Measurements from ENCODE around the gene AMIGO3.

GRCh38 chr3:49705390-49705960, 14.0 kb downstream of the AMIGO3 start:
- TF ChIP-seq, protein P1, sequence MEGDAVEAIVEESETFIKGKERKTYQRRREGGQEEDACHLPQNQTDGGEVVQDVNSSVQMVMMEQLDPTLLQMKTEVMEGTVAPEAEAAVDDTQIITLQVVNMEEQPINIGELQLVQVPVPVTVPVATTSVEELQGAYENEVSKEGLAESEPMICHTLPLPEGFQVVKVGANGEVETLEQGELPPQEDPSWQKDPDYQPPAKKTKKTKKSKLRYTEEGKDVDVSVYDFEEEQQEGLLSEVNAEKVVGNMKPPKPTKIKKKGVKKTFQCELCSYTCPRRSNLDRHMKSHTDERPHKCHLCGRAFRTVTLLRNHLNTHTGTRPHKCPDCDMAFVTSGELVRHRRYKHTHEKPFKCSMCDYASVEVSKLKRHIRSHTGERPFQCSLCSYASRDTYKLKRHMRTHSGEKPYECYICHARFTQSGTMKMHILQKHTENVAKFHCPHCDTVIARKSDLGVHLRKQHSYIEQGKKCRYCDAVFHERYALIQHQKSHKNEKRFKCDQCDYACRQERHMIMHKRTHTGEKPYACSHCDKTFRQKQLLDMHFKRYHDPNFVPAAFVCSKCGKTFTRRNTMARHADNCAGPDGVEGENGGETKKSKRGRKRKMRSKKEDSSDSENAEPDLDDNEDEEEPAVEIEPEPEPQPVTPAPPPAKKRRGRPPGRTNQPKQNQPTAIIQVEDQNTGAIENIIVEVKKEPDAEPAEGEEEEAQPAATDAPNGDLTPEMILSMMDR (IDR thresholded peaks at IDR 0.05; ENCODE audit: insufficient read depth, low read length): no peak
- TF ChIP-seq REST (IDR thresholded peaks at IDR 0.05; ENCODE audit: insufficient replicate concordance, low read depth) (no peak), POLR2AphosphoS5 (IDR thresholded peaks at IDR 0.05; ENCODE audit: low read depth) (no peak), GABPA (IDR thresholded peaks at IDR 0.05; ENCODE audit: low read depth) (no peak), SPI1 (IDR thresholded peaks at IDR 0.05; ENCODE audit: borderline replicate concordance, low read depth) (no peak)

Data from HL-60 (cell line).